GM21423 (cell line): Measurements from ENCODE around the gene GARIN5B.

Source experiments
- ATAC-seq: cut with Tn5 transposase; IDR thresholded peaks from one replicate; pipeline ENCODE4 v1.9.1; 2021; ENCODE audit warnings: mild to moderate bottlenecking, moderate library complexity; ENCODE audit not compliant: unreplicated experiment

GARIN5B gene

GRCh38 chr19:55325172-55325571, 37.9 kb downstream of the GARIN5B start, which contains the start of gene TMEM150B:
Gene TMEM150B (minus strand): TSS chr19:55325341. CDS start chr19:55321036, 4,305 bp downstream.
- ATAC-seq = no peak

GRCh38 chr19:55324662-55325061, 38.4 kb downstream of the GARIN5B start:
- no peak for ATAC-seq

GRCh38 chr19:55322204-55322885, 40.7 kb downstream of the GARIN5B start:
- no peak for ATAC-seq

- ATAC-seq = no peak
These were observed 41.5 kb downstream of the GARIN5B start for GRCh38 chr19:55321466-55322137.

GRCh38 chr19:55320844-55321419, 42.1 kb downstream of the GARIN5B start:
- ATAC-seq = no peak

GRCh38 chr19:55319785-55320184, 43.3 kb downstream of the GARIN5B start:
- no peak for ATAC-seq

GRCh38 chr19:55316646-55317045, 46.4 kb downstream of the GARIN5B start:
- ATAC-seq = no peak

- no peak for ATAC-seq
These were observed 47.0 kb downstream of the GARIN5B start for GRCh38 chr19:55315956-55316525.

- no peak for ATAC-seq
These were observed 48.7 kb downstream of the GARIN5B start for GRCh38 chr19:55314396-55314795.

GRCh38 chr19:55312621-55313512, 50.2 kb downstream of the GARIN5B start:
- ATAC-seq = no peak

- no peak for ATAC-seq
These were observed 51.3 kb downstream of the GARIN5B start for GRCh38 chr19:55311797-55312196.

- no peak for ATAC-seq
These were observed 51.7 kb downstream of the GARIN5B start for GRCh38 chr19:55311397-55311796.

- ATAC-seq = no peak
These were observed 52.6 kb downstream of the GARIN5B start for GRCh38 chr19:55310498-55310897.

GRCh38 chr19:55309448-55309847, 53.6 kb downstream of the GARIN5B start:
- ATAC-seq = no peak

- ATAC-seq = no peak
These were observed 54.8 kb downstream of the GARIN5B start for GRCh38 chr19:55308281-55308680.

- ATAC-seq = no peak
These were observed 56.3 kb downstream of the GARIN5B start for GRCh38 chr19:55306712-55307111.

- no peak for ATAC-seq
These were observed 57.0 kb downstream of the GARIN5B start for GRCh38 chr19:55305983-55306562.

- no peak for ATAC-seq
These were observed 57.6 kb downstream of the GARIN5B start for GRCh38 chr19:55305491-55305890.

GRCh38 chr19:55304980-55305379, 58.1 kb downstream of the GARIN5B start:
- no peak for ATAC-seq
